22Rv1 (cell line): Measurements from ENCODE around the gene RASL12.
"Not testable (repeated sequence)": the region's sequence is repeated elsewhere in the genome, so short reads cannot be mapped to it uniquely, and the experiment has no call there.

Experiments used
- H3K27ac ChIP-seq: fragments of 450-650 bp; 2 replicates; pipeline ENCODE4 v1.5.1; 2017
- ZFX ChIP-seq: fragments of 450-650 bp; IDR thresholded peaks from 2 replicates; pipeline ENCODE4 v1.6.1; 2017; ENCODE audit warnings: antibody characterized with exemption, borderline replicate concordance
- TF ChIP-seq, protein P1 (sequence below): fragments of 450-650 bp; IDR thresholded peaks from 2 replicates; pipeline ENCODE4 v1.5.1; 2017; ENCODE audit warnings: mild to moderate bottlenecking

Gene RASL12

GRCh38 chr15:65095747-65096104 lies 27.9 kb upstream of the RASL12 start:
- H3K27ac ChIP-seq: no peak overlapping the region
- TF ChIP-seq, protein P1, sequence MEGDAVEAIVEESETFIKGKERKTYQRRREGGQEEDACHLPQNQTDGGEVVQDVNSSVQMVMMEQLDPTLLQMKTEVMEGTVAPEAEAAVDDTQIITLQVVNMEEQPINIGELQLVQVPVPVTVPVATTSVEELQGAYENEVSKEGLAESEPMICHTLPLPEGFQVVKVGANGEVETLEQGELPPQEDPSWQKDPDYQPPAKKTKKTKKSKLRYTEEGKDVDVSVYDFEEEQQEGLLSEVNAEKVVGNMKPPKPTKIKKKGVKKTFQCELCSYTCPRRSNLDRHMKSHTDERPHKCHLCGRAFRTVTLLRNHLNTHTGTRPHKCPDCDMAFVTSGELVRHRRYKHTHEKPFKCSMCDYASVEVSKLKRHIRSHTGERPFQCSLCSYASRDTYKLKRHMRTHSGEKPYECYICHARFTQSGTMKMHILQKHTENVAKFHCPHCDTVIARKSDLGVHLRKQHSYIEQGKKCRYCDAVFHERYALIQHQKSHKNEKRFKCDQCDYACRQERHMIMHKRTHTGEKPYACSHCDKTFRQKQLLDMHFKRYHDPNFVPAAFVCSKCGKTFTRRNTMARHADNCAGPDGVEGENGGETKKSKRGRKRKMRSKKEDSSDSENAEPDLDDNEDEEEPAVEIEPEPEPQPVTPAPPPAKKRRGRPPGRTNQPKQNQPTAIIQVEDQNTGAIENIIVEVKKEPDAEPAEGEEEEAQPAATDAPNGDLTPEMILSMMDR: no peak
- no peak for TF ChIP-seq ZFX

DNA sequence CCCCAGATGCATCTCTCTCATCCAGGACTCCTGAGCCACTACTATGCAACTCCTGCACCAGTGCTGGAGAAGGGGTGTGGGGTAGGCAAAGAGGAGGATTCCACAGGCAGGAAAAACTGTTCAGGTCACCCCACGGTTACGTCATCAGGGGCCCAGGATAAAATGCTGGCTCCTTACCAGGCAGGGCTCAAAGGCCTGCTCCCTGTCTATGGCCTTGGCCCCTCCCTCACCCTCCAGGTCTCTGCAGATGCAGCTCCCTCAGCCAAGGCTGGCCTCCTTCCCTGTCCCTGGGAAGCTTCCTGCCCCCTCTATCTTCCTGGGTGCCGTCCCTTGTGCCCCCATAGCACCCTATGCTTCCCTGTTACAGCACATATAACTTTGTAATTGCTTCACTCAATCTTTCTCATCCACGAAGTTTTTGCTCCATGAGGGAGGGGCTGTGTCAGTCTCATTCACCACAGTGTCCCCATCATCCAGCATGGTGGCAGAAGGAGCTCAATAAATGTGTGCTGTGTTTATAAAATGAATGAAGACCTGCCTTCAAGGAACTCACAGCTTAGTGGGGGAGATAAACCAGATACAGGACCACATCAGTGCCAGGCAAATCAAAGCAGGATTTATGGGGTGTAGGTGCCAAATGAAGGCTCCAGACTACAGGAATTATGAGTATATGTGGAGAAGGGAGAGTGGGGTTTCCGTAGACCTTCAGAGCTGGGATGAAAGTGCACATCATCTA lies 27.4 kb upstream of the RASL12 start:
- H3K27ac ChIP-seq: no peak overlapping the region
- no peak for TF ChIP-seq ZFX

DNA sequence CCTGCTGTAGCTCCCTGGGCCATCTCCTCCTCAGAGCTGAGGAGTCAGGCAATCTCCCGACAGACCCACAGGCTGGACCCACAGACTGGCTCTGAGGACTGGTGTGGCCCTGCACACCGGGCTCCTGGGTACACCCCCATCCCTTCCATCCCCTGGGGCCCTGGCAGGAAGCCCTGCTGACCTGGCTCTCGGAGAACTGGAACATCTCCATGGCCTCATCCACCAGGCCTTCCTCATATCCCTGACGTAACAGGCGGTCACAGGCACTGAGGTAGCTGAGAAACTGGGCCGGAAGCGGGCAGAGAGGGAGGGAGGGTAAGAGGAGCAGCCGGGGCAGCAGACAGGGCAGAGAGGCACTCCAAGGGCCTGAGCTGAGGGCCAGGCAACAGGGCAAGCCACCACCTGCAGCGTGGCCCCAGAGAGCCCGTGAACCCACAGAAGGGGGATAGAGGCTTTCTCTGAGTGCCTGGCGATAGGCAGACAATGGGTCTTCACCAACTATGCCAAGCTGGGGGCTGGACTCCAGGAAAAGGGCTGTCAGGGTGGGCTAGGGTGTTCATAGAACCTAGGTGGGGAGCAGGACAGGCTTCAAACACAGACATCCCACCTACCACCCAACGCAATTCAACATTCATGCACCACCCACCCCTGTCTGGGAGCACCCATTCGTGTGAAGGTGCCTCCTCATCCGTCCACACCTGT lies 26.7 kb upstream of the RASL12 start:
- no peak overlapping the region for H3K27ac ChIP-seq
- no peak for TF ChIP-seq ZFX
- TF ChIP-seq, protein P1: no peak

DNA sequence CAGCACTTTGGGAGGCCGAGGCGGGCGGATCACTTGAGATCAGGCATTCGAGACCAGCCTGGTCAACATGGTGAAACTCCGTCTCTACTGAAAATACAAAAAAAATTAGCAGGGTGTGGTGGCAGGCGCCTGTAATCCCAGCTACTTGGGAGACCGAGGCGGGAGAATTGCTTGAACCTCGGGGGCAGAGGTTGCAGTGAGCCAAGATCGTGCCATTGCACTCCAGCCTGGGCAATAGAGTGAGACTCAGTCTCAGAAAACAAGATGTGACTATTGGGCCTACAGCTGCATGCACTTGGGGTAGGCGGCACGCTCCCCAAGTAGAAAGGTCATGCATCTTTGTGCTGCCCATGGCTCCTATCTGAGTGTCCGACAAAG lies 26.0 kb upstream of the RASL12 start:
- not testable (repeated sequence) for H3K27ac ChIP-seq

GRCh38 chr15:65092911-65093792 lies 25.4 kb upstream of the RASL12 start:
- no peak overlapping the region for H3K27ac ChIP-seq
- TF ChIP-seq, protein P1: no peak
- no peak for TF ChIP-seq ZFX

- H3K27ac ChIP-seq: no peak overlapping the region
- TF ChIP-seq ZFX: no peak
- TF ChIP-seq, protein P1: no peak
Measured at GRCh38 chr15:65091946-65092770, 24.4 kb upstream of the RASL12 start.

- TF ChIP-seq, protein P1: no peak
- TF ChIP-seq ZFX: no peak
- H3K27ac ChIP-seq: no peak overlapping the region
Measured at GRCh38 chr15:65089206-65089824, 21.5 kb upstream of the RASL12 start.
